Bronchial epithelial cell (primary cell): ENCODE results near the gene TMPRSS2. TPM values are rescaled to one million over a fixed set of nuclear protein-coding genes. Genes with fewer than 3 reads are reported as not detected.

Experiments
- DNase-seq: peaks from one replicate; pipeline ENCODE4 v3.0.0-alpha.2; 2010; ENCODE audit warnings: low read depth
- FAIRE-seq: peaks from 2 replicates; lab custom pipeline; 2011; peaks lifted over from hg19 to GRCh38; lab: Jason Lieb, UNC
- H3K27me3 ChIP-seq: 2 replicates; pipeline ENCODE4 v1.5.1; 2011; ENCODE audit warnings: low read length; ENCODE audit not compliant: control insufficient read depth, insufficient read depth
- H3K36me3 ChIP-seq: 2 replicates; pipeline ENCODE4 v1.5.1; 2011; ENCODE audit warnings: low read length; ENCODE audit not compliant: control insufficient read depth, insufficient read depth
- H3K4me3 ChIP-seq: 2 replicates; pipeline ENCODE4 v1.5.1; 2011; ENCODE audit warnings: mild to moderate bottlenecking, low read depth, low read length, control low read depth
- total RNA-seq: library from RNA; depleted of rRNA; stranded (reverse); fragments of >200 nt; gene quantifications from 2 replicates; pipeline ENCODE4 v1.2.1, GENCODE V29; 2014
- TF ChIP-seq, protein P1 (sequence below): IDR thresholded peaks from 2 replicates; pipeline ENCODE4 v1.5.1; 2011; ENCODE audit warnings: mild to moderate bottlenecking, moderate library complexity, low read length, control low read depth, inconsistent platforms; ENCODE audit not compliant: insufficient read depth, severe bottlenecking

TMPRSS2 gene
- total RNA-seq, 1 donor from 2014 or later: 3.7 TPM

DNA sequence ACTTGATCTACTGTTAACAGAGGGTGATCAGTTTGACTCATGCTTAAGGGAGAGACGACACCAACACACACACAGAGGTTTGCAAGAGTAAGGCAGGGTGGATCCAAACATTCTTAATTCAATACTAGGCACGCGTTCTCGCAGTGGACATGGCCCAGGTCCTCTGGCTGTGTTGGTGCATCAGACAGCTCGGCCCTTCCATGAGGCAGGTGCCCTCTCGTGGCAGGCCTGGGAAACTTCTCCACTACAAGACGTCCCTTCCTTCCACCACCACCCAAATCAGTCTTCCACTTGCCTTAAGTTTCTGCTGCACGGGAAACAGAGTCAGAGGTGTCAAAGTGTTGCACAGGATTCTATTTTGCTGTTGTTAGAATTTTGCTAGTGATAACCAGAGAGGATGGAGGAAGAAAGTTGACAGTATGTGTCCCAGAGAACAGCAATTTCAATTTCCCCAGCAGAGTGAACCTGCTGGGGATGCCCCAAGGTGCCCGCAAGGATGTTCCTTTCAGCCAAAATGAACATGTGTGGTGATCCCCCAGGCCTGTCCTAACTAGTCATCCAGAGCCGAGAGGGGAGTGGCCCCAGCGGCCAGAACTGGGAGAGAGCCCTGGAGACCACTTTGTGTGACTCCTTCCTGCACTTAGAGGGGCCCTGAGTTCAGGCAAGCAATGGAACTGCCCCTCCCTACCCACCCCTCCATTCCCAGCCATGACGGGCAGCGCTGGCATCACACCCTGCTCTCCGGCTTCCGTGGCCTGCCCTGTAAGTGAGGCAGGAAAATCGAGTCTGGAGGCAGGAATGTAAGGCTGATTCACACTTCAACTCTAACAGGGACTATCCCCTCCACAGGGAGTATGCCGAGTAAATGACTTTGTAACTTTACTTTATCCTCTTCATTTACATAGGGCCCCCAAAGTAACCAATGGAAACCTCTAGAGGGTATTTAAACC, 47.1 kb downstream of the TMPRSS2 start:
- TF ChIP-seq, protein P1, sequence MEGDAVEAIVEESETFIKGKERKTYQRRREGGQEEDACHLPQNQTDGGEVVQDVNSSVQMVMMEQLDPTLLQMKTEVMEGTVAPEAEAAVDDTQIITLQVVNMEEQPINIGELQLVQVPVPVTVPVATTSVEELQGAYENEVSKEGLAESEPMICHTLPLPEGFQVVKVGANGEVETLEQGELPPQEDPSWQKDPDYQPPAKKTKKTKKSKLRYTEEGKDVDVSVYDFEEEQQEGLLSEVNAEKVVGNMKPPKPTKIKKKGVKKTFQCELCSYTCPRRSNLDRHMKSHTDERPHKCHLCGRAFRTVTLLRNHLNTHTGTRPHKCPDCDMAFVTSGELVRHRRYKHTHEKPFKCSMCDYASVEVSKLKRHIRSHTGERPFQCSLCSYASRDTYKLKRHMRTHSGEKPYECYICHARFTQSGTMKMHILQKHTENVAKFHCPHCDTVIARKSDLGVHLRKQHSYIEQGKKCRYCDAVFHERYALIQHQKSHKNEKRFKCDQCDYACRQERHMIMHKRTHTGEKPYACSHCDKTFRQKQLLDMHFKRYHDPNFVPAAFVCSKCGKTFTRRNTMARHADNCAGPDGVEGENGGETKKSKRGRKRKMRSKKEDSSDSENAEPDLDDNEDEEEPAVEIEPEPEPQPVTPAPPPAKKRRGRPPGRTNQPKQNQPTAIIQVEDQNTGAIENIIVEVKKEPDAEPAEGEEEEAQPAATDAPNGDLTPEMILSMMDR: peak; percentile 91
- H3K27me3 ChIP-seq: no peaks in the 10 kb centered on the region
- peak; percentile 65 for DNase-seq
- no peaks in the 10 kb centered on the region for H3K36me3 ChIP-seq
- no peak overlapping the region for H3K4me3 ChIP-seq
- peak; percentile 36 for FAIRE-seq

DNA sequence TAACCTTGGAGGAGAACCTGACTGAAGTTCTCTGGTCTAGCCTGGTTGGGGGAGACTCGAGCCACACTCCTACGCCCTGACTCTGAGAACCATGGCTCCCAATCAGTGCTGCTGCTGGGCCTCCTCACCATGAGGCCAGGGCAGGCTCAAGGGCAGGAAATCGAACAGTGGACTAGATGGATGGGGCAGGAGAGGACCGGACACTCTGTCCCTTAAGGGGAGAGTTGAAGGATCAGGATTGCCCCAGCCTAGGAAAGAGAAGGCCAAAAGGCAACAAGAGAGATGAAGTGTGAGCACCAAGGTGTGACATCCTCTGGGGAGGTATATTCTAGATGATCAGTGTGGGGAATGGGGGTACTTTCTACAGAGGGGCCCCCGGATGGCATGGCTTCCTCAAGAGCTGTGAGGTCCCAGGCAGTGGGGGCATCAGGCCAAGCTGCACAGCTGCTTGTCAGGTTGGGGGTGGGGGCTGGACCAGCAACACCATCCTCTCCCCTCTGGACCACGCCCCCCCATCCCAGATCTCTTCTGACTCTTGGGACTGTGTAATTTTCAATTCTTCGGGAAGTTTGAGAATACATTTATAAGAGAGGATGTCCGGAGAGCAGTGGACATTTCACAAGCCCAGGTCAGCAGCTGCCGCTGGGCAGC, 47.9 kb downstream of the TMPRSS2 start:
- no peak overlapping the region for H3K4me3 ChIP-seq
- FAIRE-seq: no peak
- TF ChIP-seq, protein P1: no peak
- no peak for DNase-seq
- no peaks in the 10 kb centered on the region for H3K27me3 ChIP-seq
- H3K36me3 ChIP-seq: no peaks in the 10 kb centered on the region

DNA sequence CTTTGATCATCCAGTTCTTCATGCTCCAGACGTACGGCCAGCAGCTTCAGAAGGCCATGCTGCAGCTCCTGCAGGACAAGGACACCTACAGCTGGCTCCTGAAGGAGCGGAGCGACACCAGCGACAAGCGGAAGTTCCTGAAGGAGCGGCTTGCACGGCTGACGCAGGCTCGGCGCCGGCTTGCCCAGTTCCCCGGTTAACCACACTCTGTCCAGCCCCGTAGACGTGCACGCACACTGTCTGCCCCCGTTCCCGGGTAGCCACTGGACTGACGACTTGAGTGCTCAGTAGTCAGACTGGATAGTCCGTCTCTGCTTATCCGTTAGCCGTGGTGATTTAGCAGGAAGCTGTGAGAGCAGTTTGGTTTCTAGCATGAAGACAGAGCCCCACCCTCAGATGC, 49.4 kb downstream of the TMPRSS2 start:
- Histone ChIP-seq H3K36me3 (no peaks in the 10 kb centered on the region), H3K4me3 (no peak overlapping the region), H3K27me3 (no peaks in the 10 kb centered on the region)
- TF ChIP-seq, protein P1: no peak
- FAIRE-seq (no peak), DNase-seq (no peak)

DNA sequence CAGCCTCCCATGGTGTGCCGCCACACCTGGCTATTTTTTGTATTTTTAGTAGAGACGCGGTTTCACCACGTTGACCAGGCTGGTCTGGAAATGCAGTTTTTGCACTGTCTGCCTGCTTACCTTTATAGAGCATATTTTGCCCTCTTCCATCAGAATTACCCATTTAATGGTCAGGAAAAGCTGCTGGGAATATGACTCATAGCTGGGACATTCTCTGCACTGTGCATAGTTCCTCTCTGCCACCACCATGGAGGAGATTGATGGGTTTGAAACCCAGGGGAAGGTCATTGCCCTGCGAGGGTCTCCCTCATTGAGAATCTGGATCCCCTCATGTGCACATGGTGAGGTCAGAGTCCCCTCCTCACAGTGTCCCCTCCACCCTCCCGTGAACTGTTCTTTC, 49.8 kb downstream of the TMPRSS2 start:
- H3K4me3 ChIP-seq: no peak overlapping the region
- H3K27me3 ChIP-seq: no peaks in the 10 kb centered on the region
- H3K36me3 ChIP-seq: no peaks in the 10 kb centered on the region
- TF ChIP-seq, protein P1: no peak
- DNase-seq (no peak), FAIRE-seq (no peak)

DNA sequence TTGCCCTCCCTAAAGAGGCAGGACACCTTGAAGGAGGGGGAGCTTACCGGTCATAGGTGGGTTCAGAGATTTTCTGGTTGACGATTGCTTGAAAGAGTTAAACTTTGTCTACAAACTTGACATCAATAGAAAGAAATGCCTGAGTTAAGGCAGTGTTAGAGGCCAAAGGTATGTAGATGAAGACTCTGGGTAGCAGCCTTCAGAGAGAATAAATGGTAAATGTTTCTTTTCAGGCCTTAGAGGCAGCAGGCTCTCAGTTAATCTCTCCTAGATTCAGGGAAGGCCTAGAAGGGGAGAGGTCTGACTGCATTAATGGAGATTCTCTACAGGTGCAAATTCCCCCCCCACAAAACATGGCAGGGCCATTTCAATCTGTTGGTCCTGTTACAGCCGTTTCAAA, 54.2 kb downstream of the TMPRSS2 start:
- no peak for FAIRE-seq
- TF ChIP-seq, protein P1: no peak
- no peak for DNase-seq
- no peaks in the 10 kb centered on the region for H3K27me3 ChIP-seq
- H3K36me3 ChIP-seq: no peaks in the 10 kb centered on the region
- no peak overlapping the region for H3K4me3 ChIP-seq
